ENCODE results near the gene PELI1. TPM values are rescaled to one million over a fixed set of nuclear protein-coding genes. Genes with fewer than 3 reads are reported as not detected.

The PELI1 gene
- total and polyA plus RNA-seq, 11 donors = 4.2 to 14.6 (median 7.3) TPM

- intact Hi-C loops (cut with DNase I) = no loop called here
- Histone ChIP-seq H3K4me1 (peaks cover 0 to 38% (median 10%) of the 10 kb centered on the region in 12 donors), H3K27me3 (no peaks in the 10 kb centered on the region), H3K27ac (peak overlapping the region in 1 of 12 donors; percentile 10), H3K9me3 (peaks cover 0 to 7% (median 0%) of the 10 kb centered on the region in 12 donors), H3K36me3 (peaks cover 0 to 16% (median 0%) of the 10 kb centered on the region in 9 donors), H3K4me3 (no peak overlapping the region)
- 73 to 84% (median 75%) methylated on average over 7 of the region's 7 CpGs for WGBS, 4 donors
- TF ChIP-seq POLR2A (IDR thresholded peaks at IDR 0.05) = no peak
- no peak for TF ChIP-seq CTCF (IDR thresholded peaks at IDR 0.05)
- DNase-seq (no peak), ATAC-seq (no peak)
These were observed 21.9 kb downstream of the PELI1 start for GRCh38 chr2:64122358-64122757.

- 87 to 93% (median 90%) methylated on average over 6 of the region's 6 CpGs for WGBS, 4 donors
- Histone ChIP-seq H3K4me1 (peaks cover 0 to 52% (median 24%) of the 10 kb centered on the region in 12 donors), H3K9me3 (peaks cover 0 to 7% (median 0%) of the 10 kb centered on the region in 12 donors), H3K36me3 (peaks cover 0 to 16% (median 0%) of the 10 kb centered on the region in 9 donors), H3K27me3 (no peaks in the 10 kb centered on the region), H3K4me3 (no peak overlapping the region), H3K27ac (no peak overlapping the region)
- DNase-seq = no peak
- intact Hi-C loops (cut with DNase I) = no loop called here
- no peak for ATAC-seq
- no peak for TF ChIP-seq CTCF (IDR thresholded peaks at IDR 0.05)
- TF ChIP-seq POLR2A (IDR thresholded peaks at IDR 0.05) = no peak
These were observed 23.3 kb downstream of the PELI1 start for GRCh38 chr2:64120928-64121327.

- Histone ChIP-seq H3K27me3 (no peaks in the 10 kb centered on the region), H3K4me1 (peaks cover 0 to 61% (median 30%) of the 10 kb centered on the region in 12 donors), H3K36me3 (peaks cover 0 to 16% (median 0%) of the 10 kb centered on the region in 9 donors), H3K27ac (no peak overlapping the region), H3K9me3 (peaks cover 0 to 7% (median 0%) of the 10 kb centered on the region in 12 donors), H3K4me3 (no peak overlapping the region)
- intact Hi-C loops (cut with DNase I) = no loop called here
- no peak for TF ChIP-seq CTCF (IDR thresholded peaks at IDR 0.05)
- no peak for TF ChIP-seq POLR2A (IDR thresholded peaks at IDR 0.05)
- WGBS, 4 donors = 96 to 99% (median 97%) methylated on average over 2 of the region's 2 CpGs
- no peak for DNase-seq
- ATAC-seq = no peak
These were observed 24.2 kb downstream of the PELI1 start for GRCh38 chr2:64120008-64120407.

GRCh38 chr2:64119369-64119768 lies 24.9 kb downstream of the PELI1 start:
- peaks cover 0 to 7% (median 0%) of the 10 kb centered on the region in 12 donors for H3K9me3 ChIP-seq
- no peak for ATAC-seq
- H3K36me3 ChIP-seq = peaks cover 0 to 16% (median 0%) of the 10 kb centered on the region in 9 donors
- H3K27ac ChIP-seq = no peak overlapping the region
- TF ChIP-seq CTCF (IDR thresholded peaks at IDR 0.05) (no peak), POLR2A (IDR thresholded peaks at IDR 0.05) (no peak)
- WGBS, 4 donors = 73 to 86% (median 78%) methylated on average over 4 of the region's 4 CpGs
- DNase-seq = no peak
- no peak overlapping the region for H3K4me3 ChIP-seq
- peaks cover 0 to 68% (median 33%) of the 10 kb centered on the region in 12 donors for H3K4me1 ChIP-seq
- intact Hi-C loops (cut with DNase I) = no loop called here
- no peaks in the 10 kb centered on the region for H3K27me3 ChIP-seq
